Chondrocyte (in vitro differentiated cells): ENCODE results near the gene SV2C. TPM values are rescaled to one million over a fixed set of nuclear protein-coding genes. Genes with fewer than 3 reads are reported as not detected.

Experiments used
- DNase-seq: peaks from one replicate; pipeline ENCODE4 v3.0.0; 2021; ENCODE audit warnings: mixed read lengths, low spot score
- H3K27ac Mint-ChIP-seq: one replicate; pipeline ENCODE4 v1.8.0; 2021; ENCODE audit warnings: mild to moderate bottlenecking, moderate library complexity, mixed read lengths; ENCODE audit not compliant: unreplicated experiment
- H3K27me3 Mint-ChIP-seq: 2 replicates; pipeline ENCODE4 v1.8.0; 2021; ENCODE audit warnings: low read depth, mixed read lengths
- H3K36me3 Mint-ChIP-seq: 2 replicates; pipeline ENCODE4 v1.8.0; 2021; ENCODE audit warnings: low read depth, mixed read lengths
- H3K4me1 Mint-ChIP-seq: 2 replicates; pipeline ENCODE4 v1.8.0; 2021; ENCODE audit warnings: low read depth, mild to moderate bottlenecking, mixed read lengths
- H3K4me3 Mint-ChIP-seq: one replicate; pipeline ENCODE4 v1.8.0; 2021; ENCODE audit warnings: mild to moderate bottlenecking, moderate library complexity, mixed read lengths; ENCODE audit not compliant: unreplicated experiment
- H3K9me3 Mint-ChIP-seq: 2 replicates; pipeline ENCODE4 v1.8.0; 2021; ENCODE audit warnings: low read depth, mixed read lengths
- CTCF ChIP-seq: fragments of 200-600 bp; sonication (generic); IDR thresholded peaks from 2 replicates; pipeline ENCODE4 v1.5.0; 2021; ENCODE audit warnings: antibody characterized with exemption, mild to moderate bottlenecking, moderate library complexity
- total RNA-seq: library from RNA; stranded (reverse); gene quantifications from 3 replicates; pipeline ENCODE4 v1.2.1, GENCODE V29; 2021

SV2C gene
- total RNA-seq, 1 donor from 2014 or later: 0.02 TPM

GRCh38 chr5:76165029-76165428, 81.8 kb downstream of the SV2C start:
- no peak for TF ChIP-seq CTCF
- Mint-ChIP-seq H3K27me3 (peaks cover 10% of the 10 kb centered on the region), H3K27ac (no peak overlapping the region)

GRCh38 chr5:76165711-76166374, 82.7 kb downstream of the SV2C start:
- Mint-ChIP-seq H3K27me3 (peaks cover 10% of the 10 kb centered on the region), H3K4me1 (peaks cover 7% of the 10 kb centered on the region), H3K27ac (no peak overlapping the region), H3K4me3 (no peak overlapping the region), H3K36me3 (no peaks in the 10 kb centered on the region), H3K9me3 (peaks cover 4% of the 10 kb centered on the region)
- DNase-seq: no peak
- no peak for TF ChIP-seq CTCF

More at GRCh38 chr5:76165029-76165428, 81.8 kb downstream of the SV2C start:
- Mint-ChIP-seq H3K9me3 (peaks cover 9% of the 10 kb centered on the region), H3K4me3 (no peak overlapping the region), H3K4me1 (peaks cover 7% of the 10 kb centered on the region), H3K36me3 (no peaks in the 10 kb centered on the region)
- no peak for DNase-seq

GRCh38 chr5:76166886-76167576, 83.8 kb downstream of the SV2C start:
- Mint-ChIP-seq H3K27me3 (peaks cover 8% of the 10 kb centered on the region), H3K9me3 (peaks cover 4% of the 10 kb centered on the region), H3K27ac (no peak overlapping the region), H3K36me3 (no peaks in the 10 kb centered on the region), H3K4me3 (no peak overlapping the region), H3K4me1 (peaks cover 7% of the 10 kb centered on the region)
- no peak for TF ChIP-seq CTCF
- no peak for DNase-seq

- DNase-seq: no peak
- no peak for TF ChIP-seq CTCF
- Mint-ChIP-seq H3K4me1 (peaks cover 7% of the 10 kb centered on the region), H3K9me3 (peaks cover 4% of the 10 kb centered on the region), H3K27ac (no peak overlapping the region), H3K4me3 (no peak overlapping the region), H3K36me3 (no peaks in the 10 kb centered on the region), H3K27me3 (peaks cover 5% of the 10 kb centered on the region)
Observed at GRCh38 chr5:76169146-76169905, 86.1 kb downstream of the SV2C start.

GRCh38 chr5:76174101-76174500, 90.9 kb downstream of the SV2C start:
- no peak for DNase-seq
- Mint-ChIP-seq H3K27me3 (no peaks in the 10 kb centered on the region), H3K36me3 (no peaks in the 10 kb centered on the region), H3K4me1 (no peaks in the 10 kb centered on the region), H3K27ac (no peak overlapping the region), H3K9me3 (no peaks in the 10 kb centered on the region), H3K4me3 (no peak overlapping the region)
- TF ChIP-seq CTCF: no peak
